DND-41 (cell line): ENCODE results near the gene ATP13A1.

Experiments used
- EZH2 ChIP-seq: IDR thresholded peaks from 3 replicates; pipeline ENCODE4 v1.6.1; 2012; ENCODE audit warnings: borderline replicate concordance, low read depth, mild to moderate bottlenecking, moderate library complexity, low read length, inconsistent platforms; ENCODE audit not compliant: severe bottlenecking
- TF ChIP-seq, protein P1 (sequence below): IDR thresholded peaks from 2 replicates; pipeline ENCODE4 v1.5.1; 2012; ENCODE audit warnings: borderline replicate concordance, low read length, moderate library complexity, mild to moderate bottlenecking; ENCODE audit not compliant: poor library complexity, severe bottlenecking; ENCODE audit errors: extremely low read depth

DNA sequence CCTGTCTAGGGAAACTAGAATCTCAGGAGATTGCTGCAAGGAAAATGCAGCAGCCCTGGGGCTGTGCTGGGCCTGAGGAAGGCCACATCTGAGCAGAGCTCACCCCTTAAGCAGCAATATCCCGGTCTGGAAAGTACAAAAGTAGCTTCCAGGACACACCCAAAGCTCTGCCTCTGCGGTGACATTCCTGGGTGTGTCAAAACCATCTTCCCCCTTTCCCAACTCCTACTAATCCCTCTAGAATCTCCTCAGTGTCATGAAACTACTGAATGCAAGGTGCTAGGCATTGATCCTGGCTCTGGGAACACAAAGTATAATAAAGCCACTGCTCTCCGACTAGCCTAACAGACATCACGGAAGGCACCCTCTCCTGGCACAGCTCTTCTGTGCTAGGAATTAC, 50.0 kb downstream of the ATP13A1 start:
- TF ChIP-seq, protein P1, sequence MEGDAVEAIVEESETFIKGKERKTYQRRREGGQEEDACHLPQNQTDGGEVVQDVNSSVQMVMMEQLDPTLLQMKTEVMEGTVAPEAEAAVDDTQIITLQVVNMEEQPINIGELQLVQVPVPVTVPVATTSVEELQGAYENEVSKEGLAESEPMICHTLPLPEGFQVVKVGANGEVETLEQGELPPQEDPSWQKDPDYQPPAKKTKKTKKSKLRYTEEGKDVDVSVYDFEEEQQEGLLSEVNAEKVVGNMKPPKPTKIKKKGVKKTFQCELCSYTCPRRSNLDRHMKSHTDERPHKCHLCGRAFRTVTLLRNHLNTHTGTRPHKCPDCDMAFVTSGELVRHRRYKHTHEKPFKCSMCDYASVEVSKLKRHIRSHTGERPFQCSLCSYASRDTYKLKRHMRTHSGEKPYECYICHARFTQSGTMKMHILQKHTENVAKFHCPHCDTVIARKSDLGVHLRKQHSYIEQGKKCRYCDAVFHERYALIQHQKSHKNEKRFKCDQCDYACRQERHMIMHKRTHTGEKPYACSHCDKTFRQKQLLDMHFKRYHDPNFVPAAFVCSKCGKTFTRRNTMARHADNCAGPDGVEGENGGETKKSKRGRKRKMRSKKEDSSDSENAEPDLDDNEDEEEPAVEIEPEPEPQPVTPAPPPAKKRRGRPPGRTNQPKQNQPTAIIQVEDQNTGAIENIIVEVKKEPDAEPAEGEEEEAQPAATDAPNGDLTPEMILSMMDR: no peak
- no peak for TF ChIP-seq EZH2
